ENCODE data around the gene FSD1L. TPM values are rescaled to one million over a fixed set of nuclear protein-coding genes. Genes with fewer than 3 reads are reported as not detected.

FSD1L gene
- total and polyA plus RNA-seq, 4 donors, result 1.3 to 6.9 (median 3.2) TPM

DNA sequence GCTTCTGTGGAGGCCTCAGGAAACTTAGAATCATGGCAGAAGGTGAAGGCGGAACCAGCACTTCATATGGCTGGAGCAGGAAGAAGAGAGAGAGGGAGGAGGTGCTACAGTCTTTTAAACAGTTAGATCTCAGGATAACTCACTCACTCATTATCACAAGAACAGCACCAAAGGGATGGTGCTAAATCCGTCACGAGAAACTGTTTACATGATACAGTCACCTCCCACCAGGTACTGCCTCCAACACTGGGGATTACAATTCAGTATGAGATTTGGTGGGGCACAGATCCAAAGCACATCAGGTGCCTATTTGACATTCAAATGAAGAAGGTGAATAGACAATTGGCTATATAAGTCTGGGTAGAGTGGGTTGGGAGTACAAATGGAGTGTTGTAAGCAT, 145.3 kb downstream of the FSD1L start:
- intact Hi-C loops (cut with DNase I), result no loop called here
- H3K36me3 ChIP-seq (ENCODE audit: control insufficient read depth in 1 of 2, insufficient read depth in 2 of 2, low read length in 1 of 2), result peaks cover 0 to 11% of the 10 kb centered on the region in 2 donors
- no peak overlapping the region for H3K27ac ChIP-seq (ENCODE audit: low read depth in 1 of 2, low read length in 2 of 2)

More for the DNA sequence above, 145.3 kb downstream of the FSD1L start:
- ATAC-seq (ENCODE audit: low FRiP score), result no peak
- H3K4me3 ChIP-seq (ENCODE audit: low read length in 2 of 2), result no peak overlapping the region
- H3K4me1 ChIP-seq (ENCODE audit: control insufficient read depth in 1 of 2, insufficient read depth in 2 of 2, low read length in 2 of 2), result no peaks in the 10 kb centered on the region
- 76 to 91% methylated on average over 3 of the region's 3 CpGs for WGBS, 2 donors
- peaks cover 7% of the 10 kb centered on the region for H3K9me3 ChIP-seq (ENCODE audit: control insufficient read depth, low read length)
- no peak for DNase-seq
- H3K27me3 ChIP-seq (ENCODE audit: control insufficient read depth in 1 of 2, insufficient read depth in 2 of 2, low read length in 1 of 2), result no peaks in the 10 kb centered on the region

Other genes with a start within 250 kb of the FSD1L start
- gene SLC44A1, start 203.4 kb upstream of the FSD1L start, total RNA-seq, result 10 to 100 TPM; 37.3 to 46.6 TPM
- gene SLC44A1, start 203.4 kb upstream of the FSD1L start, polyA plus RNA-seq, result 10 to 100 TPM; 11.4 to 23.6 TPM
- 10 to 100 TPM; 15.5 to 16.9 TPM for gene FKTN, start 110.1 kb downstream of the FSD1L start, total RNA-seq
- gene FKTN, start 110.1 kb downstream of the FSD1L start, polyA plus RNA-seq, result 10 to 100 TPM in 1 of 2 donors, 1 to 10 TPM in 1; 2.3 to 10.4 TPM
- not detected for gene TAL2, start 214.4 kb downstream of the FSD1L start, total RNA-seq
- gene TAL2, start 214.4 kb downstream of the FSD1L start, polyA plus RNA-seq, result not detected
- 10 to 100 TPM in 1 of 2 donors, 1 to 10 TPM in 1; 9.8 to 10.5 TPM for gene TMEM38B, start 246.5 kb downstream of the FSD1L start, total RNA-seq
- gene TMEM38B, start 246.5 kb downstream of the FSD1L start, polyA plus RNA-seq, result 1 to 10 TPM; 3.9 to 4.2 TPM